Stimulated activated CD4-positive, alpha-beta T cell treated with anti-CD3 and anti-CD28 coated beads, TNF-alpha, amount 100 ng/mL, for 4 hours (primary cell): Measurements from ENCODE around the gene DLGAP1.
"Not testable (repeated sequence)": the region's sequence is repeated elsewhere in the genome, so short reads cannot be mapped to it uniquely, and the experiment has no call there.

Source experiments
- DNase-seq, 3 experiments: peaks; one replicate each; pipeline ENCODE4 v3.0.0-alpha.2; 2020; ENCODE audit warnings: low read depth in 3 of 3

Gene DLGAP1

DNA sequence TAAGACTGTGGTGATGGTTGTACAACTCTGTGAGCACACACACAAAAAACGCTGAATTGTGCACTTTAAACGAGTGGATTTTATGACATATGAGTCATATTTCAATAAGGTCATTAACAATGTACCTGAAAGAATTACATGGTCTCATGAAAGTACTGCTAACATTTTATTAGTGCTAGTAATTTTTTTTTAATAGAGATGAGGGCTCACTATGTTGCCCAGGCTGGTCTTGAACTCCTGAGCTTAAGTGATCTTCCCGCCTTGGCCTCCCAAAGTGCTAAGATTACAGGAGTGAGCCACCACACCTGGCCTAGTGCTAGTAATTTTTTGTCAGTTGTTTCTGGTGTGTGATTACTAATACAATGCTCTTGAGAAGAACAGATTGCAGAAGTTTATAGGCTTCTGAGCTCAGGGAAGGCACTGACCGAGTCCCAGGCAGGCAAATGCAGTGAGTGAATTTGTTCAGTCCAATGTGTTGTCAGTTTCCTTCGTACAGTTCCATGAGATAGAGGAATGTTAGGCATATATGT lies 828.1 kb downstream of the DLGAP1 start:
- no peak for DNase-seq

DNA sequence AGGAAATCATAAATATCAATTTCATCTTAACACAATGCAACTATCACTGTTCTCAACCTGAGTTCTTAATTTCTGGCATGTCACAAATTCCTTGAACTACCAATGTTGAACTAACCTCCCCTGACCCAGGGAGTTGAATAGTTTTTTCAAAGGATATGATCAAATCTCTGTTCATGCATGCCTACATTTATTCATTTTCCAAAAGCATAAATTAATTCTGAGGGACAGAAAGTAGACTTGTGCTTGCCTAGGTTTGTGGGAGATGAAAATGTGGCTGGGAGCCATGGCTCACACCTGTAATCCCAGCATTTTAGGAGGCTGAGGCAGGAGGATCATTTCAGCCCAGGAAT lies 829.4 kb downstream of the DLGAP1 start:
- no peak for DNase-seq

DNA sequence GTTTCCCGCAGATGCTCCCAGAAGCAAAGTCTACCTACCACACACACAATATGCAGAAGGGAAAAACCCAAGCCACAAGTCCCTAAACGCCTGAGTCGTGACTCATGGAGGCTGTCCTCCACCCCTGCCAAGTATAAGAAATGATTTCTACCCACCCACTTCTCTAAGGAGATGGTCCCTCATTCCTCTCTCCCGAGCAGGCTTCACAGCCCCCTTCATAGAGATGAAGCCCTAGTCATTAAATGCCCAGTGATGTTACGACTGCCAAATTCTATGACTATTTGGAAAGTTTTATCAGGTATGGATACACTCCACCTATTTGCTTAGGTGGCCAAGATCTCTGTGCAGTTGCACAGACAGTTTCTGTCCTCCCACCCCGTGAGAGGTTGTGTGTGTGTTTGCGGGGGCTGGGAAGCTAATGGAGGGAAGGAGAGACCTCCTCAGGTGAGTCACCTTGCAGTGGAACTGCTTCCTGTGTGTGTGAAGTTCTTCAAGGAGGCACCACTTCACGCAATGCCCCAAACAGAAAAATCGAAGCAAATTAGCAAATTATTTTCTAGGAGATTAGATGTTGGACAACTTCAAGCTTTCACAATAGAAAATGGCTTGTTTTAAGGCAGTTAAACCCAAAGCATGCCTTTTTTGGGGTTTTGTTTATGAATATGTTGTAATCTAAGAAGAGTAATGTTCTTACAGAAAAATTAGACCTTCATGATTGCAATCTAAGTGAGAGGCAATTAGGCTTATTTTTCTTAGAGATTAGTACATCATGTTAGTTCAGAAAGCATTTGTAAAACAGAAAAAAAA lies 830.0 kb downstream of the DLGAP1 start:
- peak; percentile 39 to 56 (median 41) for DNase-seq

DNA sequence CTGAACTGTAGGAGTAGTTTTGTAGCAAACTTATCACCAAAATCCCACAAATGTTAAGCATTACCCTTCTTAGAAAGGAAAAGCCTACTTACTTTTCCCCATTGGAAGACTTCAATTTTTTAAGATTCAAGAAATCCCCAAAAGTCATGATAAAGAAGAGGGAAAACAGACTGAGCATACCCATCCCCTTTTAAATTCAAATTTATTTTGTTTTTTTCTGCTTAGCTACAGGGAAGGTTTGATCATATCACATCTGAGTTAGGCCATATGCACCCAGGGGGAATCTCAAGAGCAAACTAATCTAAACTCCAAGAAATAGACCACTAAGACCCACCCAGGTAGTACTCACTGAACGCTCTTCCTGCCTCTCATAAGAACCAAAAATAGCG lies 830.6 kb downstream of the DLGAP1 start:
- no peak for DNase-seq

DNA sequence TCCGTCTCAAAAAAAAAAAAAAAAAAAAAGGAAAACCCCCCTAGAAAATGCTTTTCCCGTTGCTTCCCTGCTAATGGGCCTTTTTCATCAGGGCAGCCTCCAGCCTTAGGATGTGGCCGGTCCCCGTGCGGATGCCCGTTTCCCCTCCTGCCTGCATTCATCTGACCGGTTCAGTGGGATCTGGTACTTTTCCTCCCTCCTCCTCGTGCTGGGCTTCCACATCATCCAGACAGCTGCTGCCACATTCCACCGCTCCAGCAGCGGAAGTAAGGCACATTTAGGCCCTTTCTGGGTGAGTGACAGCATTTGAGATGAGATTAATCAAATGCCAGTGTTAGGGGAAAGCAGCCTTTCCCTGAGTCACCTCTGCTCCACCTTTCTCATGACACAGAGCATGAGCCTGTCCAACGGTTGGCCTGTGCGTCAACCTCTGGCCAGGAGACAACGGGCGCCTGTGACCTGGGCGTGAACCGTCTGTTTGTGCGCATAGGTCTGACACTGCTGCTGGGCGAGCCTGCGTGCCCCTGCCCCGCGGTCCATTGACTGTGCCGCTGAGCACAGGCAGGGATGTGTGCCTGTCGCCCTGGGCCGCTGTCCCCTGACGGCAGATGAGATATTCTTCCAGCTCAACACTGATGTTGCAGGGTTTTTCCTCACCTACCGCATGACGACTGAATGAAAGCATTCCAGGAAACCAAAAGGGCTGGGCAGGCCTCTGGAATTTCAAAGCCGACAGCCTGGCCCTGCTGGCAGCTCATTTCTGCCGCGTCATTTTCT lies 831.1 kb downstream of the DLGAP1 start:
- no peak for DNase-seq

DNA sequence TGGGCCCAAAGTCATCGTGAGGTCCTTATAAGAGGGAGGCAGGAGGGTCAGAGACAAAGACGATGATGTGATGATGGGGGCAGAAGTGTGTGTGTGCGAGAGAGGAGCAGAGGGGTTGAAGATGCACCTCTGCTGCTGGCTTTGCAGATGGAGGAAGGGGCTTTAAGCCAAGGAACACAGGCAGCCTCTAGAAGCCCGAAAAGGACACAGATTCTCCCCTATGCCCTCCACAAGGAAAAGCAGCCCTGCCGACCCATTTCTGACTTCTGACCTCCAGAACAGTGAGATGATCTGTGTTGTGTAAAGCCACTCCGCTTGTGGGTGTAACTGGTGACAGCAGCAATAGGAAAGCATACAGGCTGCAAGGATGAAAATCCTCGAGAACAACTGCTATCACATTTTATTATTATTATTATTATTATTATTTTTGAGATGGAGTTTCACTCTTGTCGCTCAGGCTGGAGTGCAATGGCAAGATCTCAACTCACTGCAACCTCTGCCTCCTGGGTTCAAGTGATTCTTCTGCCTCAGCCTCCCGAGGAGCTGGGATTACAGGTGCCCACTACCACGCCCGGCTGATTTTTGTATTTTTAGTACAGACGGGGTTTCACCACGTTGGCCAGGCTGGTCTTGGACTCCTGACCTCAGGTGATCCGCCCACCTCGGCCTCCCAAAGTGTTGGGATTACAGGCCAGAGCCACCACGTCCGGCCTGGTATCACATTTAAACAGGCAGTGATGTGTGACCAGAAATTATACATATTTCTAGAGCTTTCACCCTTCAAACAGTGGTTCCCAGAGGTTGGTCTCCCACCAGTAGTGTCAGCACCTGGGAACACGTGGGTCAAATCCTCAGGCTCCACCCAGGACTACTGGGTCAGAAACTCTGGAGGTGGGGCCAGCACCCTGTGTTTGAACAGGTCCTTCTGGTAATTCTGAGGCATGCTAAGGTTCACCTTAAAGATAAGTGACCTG lies 834.7 kb downstream of the DLGAP1 start:
- DNase-seq = no peak

DNA sequence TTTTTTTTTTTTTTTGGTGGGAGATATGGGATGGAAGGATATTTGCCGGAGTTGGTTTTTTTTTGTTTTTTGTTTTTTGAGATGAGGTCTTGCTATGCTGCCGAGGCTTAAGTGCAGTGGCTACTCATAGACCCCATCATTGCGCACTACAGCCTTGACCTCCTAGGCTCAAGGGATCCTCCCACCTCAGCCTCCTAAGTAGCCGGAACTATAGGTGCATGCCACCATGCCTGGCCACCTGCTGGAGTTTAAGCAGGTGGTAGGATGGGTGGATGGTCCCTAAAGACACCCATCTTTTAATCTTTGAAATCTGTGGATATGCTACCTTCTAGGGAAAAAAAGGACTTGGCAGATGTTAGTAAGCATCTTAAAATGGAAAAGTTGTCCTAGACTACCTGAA lies 835.4 kb downstream of the DLGAP1 start:
- no peak for DNase-seq

DNA sequence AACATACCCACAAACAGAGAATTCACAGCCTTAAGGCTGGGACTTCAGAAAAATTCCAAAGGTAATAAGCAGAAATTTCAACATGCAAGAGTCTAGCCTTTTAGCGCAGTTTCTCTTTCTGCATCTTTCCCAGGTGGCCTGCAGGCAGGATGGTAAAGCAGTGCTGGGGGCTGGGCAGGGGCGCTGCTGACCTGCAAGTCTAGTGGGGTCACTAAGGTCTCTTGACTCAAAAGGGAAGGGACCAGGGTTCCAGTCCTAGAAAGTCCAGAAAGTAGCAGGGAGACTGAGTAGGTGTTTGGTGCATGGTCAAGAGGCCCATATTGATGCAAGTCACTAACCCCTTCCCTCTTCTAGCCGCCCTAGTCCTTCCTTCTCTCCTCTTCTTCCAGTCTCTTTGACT lies 835.9 kb downstream of the DLGAP1 start:
- no peak for DNase-seq

DNA sequence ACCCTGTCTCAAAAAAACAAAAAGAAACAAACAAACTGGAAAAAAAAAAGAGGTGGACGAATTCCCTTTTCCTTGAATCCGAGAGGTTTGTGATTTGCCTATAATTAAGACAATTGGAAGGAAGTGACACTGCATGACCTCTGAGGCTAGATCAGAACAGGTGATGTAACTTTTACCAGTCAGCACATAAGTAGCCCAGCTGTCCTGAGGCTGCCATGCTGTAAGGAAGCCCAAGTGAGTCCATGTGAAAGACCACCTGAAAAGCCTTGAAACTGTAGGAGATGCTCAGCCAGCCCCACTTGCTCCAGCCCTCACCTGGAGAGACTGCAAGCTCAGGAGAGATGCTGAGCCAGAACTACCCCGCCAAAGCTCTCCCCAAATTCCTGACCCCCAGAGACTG lies 838.4 kb downstream of the DLGAP1 start:
- no peak for DNase-seq

DNA sequence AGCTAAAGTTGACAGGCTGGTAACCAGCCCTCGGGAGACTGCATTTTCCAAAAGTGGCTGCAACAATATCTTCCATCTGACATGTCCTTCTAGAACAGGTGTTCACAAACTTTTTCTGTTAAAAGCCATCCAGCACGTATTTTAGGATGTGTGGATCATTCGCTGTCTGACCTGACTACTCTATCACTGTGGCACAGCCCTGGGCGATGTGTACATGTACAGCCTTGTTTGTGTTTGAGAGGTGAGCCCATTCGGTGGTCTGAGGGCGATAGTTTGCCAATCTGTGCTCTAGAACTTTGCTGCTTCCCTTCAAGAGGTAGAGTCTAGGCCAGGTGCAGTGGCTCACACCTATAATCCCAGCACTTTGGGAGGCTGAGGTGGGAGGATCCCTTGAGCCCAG lies 839.0 kb downstream of the DLGAP1 start:
- DNase-seq = no peak

DNA sequence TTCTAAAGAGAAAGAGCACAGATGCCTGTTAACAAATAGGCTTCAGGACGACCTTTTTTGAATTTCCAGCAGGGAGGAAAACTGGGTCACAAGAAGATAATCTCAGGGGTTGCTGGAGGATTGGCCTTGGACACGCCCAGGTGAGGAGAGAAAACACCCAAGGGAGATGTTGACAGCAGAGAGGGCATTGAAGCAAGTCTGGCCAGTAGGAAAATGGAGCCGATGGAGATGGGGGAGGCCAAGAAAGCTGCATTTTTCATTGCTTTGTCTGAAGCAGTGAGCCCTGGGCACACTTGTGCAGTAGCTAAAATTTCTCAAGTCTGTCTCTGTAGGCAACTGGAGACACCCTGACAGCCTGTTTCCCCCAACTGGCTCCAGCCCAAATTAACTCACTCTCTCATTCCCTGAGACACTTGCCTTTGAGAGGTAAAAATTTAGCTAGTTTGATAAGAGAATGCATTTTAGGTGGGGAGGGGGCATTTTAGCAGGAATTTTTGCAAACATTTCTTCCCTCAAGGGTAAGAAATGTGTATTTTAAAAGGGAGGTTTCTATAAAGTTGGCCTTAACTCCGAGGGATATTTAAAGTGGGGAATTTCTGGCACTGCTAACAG lies 839.6 kb downstream of the DLGAP1 start:
- DNase-seq = no peak

DNA sequence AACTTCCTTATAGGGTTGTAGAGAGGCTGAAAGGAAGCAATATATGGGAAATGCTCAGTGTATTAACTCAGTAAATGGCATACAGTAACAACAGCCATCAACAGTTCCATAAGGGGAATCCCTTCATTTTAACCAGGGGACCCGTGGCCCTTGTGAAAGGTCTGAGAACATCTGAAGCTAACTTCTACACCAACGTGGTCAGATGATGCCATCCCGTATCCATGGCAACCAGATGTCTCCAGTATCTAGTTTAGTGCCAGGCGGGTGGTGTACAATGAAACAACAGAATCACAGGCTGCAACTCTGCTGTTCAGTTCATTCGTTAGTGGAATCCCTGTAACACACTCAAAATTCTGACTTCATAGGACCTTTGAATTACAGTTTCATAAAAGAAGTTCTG lies 842.8 kb downstream of the DLGAP1 start:
- DNase-seq = no peak

DNA sequence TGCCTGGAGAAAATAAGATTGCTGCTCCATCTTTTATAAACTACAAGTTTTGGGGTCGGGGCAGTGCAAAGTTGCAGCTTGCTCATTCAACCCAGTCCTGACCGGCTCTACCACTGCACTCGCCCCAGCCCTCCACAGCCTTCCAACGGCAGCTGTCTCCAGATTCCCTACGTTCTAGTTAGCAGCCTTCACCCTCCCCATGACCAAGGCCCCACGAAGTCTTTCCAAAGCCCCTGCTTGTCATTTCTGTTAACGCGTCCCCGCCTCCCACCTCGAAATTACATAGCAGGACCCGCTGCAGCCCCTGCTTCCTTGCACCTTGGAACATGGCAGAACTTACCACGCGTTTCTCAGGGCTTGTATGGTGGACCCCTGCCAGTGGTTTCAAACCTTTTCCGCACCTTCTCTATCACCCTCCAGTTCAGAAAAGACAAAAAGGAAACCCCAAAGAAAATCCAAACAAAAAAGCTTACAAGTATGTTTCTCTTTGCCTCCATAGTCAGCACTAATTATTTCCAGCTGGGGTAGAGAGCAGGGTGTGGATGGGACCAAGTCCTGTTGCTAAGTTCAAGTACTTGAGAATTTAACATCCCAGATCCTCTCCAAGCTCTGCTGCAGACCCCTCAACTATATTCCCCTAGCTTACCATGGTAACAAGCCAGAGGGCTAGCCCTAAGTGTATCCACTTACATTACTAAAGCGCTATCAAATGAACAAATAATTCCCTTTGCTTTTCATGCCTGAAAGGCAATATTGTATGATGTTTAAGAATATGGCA lies 843.6 kb downstream of the DLGAP1 start:
- no peak for DNase-seq

DNA sequence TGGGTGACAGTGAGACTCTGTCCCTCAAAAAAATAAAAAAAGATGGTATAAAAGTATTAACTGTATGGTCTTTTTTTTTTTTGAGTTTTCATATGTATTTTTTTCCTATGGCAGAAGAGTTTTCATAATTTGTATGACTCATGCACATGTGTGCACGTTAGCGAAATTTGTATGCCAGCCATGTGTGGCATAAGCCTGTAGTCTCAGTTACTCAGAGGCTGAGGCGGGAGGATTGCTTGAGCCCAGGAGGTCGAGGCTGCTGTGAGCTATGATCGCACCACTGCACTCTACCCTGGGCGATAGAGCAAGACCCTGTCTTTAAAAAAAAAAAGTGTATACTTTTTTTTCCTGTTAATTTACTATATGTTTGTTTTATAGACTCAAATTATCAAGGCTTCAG lies 844.3 kb downstream of the DLGAP1 start:
- DNase-seq = no peak

DNA sequence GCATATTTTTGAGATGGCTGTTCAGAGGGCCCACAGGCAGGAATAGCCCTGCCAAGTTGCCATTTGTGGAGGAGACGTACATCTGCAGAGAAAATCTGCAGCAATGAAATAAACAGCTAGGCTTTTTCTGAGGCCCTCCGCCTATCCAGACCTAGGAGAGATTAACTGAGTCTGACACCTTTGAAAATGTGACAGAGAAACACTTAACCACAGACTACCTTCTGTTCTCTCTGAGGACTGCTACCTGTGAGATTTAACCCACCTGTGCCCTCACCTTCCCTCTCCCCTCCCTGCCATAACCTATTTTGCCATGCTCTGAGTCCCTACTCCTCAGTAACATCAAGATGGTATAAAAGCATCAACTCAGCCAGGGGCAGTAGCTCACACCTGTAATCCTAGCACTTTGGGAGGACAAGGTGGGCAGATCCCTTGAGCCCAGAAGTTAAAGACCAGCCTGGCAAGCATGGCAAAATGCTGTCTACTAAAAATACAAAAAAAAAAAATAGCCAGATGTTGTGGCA lies 844.9 kb downstream of the DLGAP1 start:
- no peak for DNase-seq

DNA sequence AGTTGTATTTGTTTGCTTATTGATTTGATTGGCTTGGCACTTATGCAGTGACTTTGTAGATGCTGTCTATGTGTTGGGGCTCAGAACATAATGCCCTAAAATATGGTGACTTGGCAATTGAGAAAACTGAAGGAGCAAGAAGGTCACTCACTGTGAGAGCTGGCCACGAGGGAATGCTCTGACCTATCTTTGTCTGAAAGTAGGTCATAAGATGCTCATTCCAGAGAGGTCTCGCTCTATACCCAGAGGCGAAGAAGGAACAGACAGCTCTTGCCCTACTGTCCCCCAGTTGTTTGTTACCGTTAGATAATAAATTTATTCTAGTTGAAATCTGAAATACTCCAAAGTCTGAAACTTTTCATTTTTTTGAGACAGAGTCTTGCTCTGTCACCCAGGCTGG lies 846.6 kb downstream of the DLGAP1 start:
- DNase-seq = no peak

DNA sequence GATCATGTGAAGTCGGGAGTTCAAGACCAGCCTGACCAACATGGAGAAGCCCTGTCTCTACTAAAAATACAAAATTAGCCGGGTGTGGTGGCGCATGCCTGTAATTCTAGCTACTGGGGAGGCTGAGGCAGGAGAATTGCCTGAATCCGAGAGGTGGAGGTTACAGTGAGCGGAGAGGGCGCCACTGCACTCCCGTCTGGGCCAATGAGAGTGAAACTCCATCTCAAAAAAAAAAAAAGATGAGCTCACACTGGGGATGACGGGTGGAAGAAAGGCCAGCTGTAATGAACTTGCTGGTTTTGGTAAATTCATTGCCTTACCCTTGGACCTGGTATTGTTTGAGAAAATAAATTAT lies 847.0 kb downstream of the DLGAP1 start:
- not testable (repeated sequence) for DNase-seq

DNA sequence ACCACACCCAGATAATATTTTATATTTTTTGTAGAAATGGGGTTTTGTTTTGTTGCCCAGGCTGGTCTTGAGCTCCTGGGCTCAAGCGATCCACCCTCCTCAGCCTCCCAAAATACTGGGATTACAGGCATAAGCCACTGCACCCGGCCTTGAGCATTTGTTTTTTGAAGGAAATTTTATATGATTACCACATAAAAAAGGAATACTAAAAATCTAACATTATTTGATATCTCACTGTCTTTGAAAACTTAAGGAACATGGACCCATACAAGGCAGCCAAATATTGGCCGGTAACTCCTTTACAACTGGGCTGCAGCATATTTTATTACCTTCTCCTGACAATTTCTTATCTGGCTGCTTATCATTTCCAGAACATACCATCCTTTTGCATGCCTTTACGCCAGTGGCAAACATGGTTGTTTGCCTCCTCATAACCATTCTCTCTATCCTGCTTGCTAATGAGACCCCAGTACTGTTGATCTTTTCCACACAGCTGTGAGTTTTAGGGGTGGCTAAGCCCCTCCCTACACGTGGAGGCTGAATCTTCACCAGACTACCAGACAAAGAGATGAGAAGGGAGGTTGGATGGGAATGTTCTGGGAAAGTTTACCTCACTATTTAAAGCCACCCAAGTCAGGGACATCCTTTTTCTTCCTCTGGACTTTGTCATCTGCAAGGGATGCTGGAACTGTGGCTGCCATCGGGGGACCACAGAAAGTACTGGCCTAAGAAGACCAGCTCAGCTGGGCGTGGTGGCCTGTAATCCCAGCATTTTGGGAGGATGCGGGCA lies 847.6 kb downstream of the DLGAP1 start:
- no peak for DNase-seq

DNA sequence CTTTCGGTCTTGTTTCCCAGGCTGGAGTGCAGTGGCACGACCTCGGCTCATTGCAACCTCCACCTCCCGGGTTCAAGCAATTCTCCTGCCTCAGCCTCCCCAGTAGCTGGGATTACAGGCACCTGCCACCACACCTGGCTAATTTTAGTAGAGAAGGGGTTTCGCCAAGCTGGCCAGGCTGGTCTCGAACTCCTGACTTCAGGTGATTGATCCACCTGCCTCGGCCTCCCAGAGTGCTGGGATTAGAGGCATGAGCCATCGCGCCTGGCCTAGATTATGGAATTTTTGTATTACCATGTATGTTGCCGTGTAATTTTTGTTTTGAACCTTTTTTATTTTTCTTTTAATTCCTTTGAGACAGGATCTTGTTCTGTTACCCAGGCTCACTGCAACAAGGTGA lies 848.2 kb downstream of the DLGAP1 start:
- DNase-seq = not testable (repeated sequence)

DNA sequence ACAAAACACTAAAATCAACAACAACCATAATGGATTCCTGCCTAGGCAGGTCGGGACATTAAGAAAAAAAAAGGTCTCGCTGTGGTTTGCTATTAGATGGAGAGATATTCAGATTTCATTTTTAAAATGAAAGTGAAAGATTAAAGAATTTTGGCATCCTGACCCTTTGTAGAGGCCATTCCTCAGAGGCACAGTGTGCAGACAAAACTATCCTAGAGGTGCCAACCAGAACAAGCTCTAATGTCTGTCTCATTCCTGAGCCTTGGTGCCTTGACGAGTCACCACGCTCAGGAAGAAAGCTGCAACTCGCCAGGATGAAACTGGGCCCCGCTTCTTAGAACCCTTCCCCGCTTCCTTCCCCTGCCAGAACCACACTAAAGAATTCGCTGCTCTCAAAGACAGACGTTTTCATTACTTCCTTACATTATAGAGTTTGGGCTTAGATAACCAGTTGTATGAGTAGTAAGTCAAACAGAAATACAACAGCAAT lies 849.1 kb downstream of the DLGAP1 start:
- DNase-seq = no peak
